Caco-2 (cell line): ENCODE data around the gene SPATS2L. TPM values are rescaled to one million over a fixed set of nuclear protein-coding genes. Genes with fewer than 3 reads are reported as not detected.

Experiments used
- BruUV-seq: library from RNA; stranded (reverse); fragments of 400-500 nt; replicated peaks from 2 replicates; lab custom pipeline; 2021; lab: Mats Ljungman, UMichigan
- CTCF ChIA-PET: fragments of 300-600 bp; sonication (Branson Sonifier 250); formaldehyde crosslinking; loops from one replicate; lab custom pipeline; 2022; ENCODE audit warnings: antibody characterized with exemption; lab: Charles Lee
- POLR2A ChIA-PET: fragments of 300-600 bp; sonication (Branson Sonifier 250); formaldehyde crosslinking; loops from one replicate; lab custom pipeline; 2022; ENCODE audit warnings: antibody characterized with exemption; lab: Charles Lee
- DNase-seq, 2 experiments: peaks; one replicate each; pipeline versions ENCODE4 v3.0.0 to v3.0.0-alpha.2; 2020 to 2022
- H3K27me3 ChIP-seq: replicated peaks from 2 replicates; pipeline ENCODE4 v1.6.0; 2011; ENCODE audit warnings: low read length; ENCODE audit not compliant: control insufficient read depth, insufficient read depth
- H3K36me3 ChIP-seq: 2 replicates; pipeline ENCODE4 v1.5.1; 2011; ENCODE audit warnings: low read length; ENCODE audit not compliant: control insufficient read depth, insufficient read depth
- H3K4me1 ChIP-seq: fragments of 250-450 bp; sonication (Bioruptor Pico); 2 replicates; pipeline ENCODE4 v1.5.1; 2020; ENCODE audit warnings: mild to moderate bottlenecking
- H3K4me3 ChIP-seq: 2 replicates; pipeline ENCODE4 v1.5.1; 2011; ENCODE audit warnings: low read depth, mild to moderate bottlenecking, control low read depth, low read length
- H3K9me3 ChIP-seq: fragments of 250-450 bp; sonication (Bioruptor Pico); 2 replicates; pipeline ENCODE4 v1.5.1; 2020; ENCODE audit warnings: mild to moderate bottlenecking, moderate library complexity
- H3K27ac Mint-ChIP-seq: one replicate; pipeline ENCODE4 v1.8.0; 2022; ENCODE audit warnings: mixed read lengths; ENCODE audit not compliant: unreplicated experiment
- H3K27me3 Mint-ChIP-seq: one replicate; pipeline ENCODE4 v1.8.0; 2022; ENCODE audit warnings: mixed read lengths; ENCODE audit not compliant: insufficient read depth, unreplicated experiment
- H3K36me3 Mint-ChIP-seq: one replicate; pipeline ENCODE4 v1.8.0; 2022; ENCODE audit warnings: mild to moderate bottlenecking, mixed read lengths; ENCODE audit not compliant: insufficient read depth, unreplicated experiment
- H3K4me1 Mint-ChIP-seq: one replicate; pipeline ENCODE4 v1.8.0; 2022; ENCODE audit warnings: low read depth, mixed read lengths; ENCODE audit not compliant: unreplicated experiment
- H3K4me3 Mint-ChIP-seq: one replicate; pipeline ENCODE4 v1.8.0; 2022; ENCODE audit warnings: mild to moderate bottlenecking, moderate library complexity, mixed read lengths; ENCODE audit not compliant: unreplicated experiment
- H3K9me3 Mint-ChIP-seq: one replicate; pipeline ENCODE4 v1.8.0; 2022; ENCODE audit warnings: mixed read lengths; ENCODE audit not compliant: unreplicated experiment
- intact Hi-C: fragments of 100-400 bp; cut with micrococcal nuclease; formaldehyde crosslinking; loops from one replicate; pipeline ENCODE4 v1.10.0; 2022; ENCODE audit not compliant: unreplicated experiment
- total RNA-seq: library from RNA; stranded (reverse); gene quantifications from 2 replicates; pipeline ENCODE4 v1.2.3, GENCODE V29; 2022
- TF ChIP-seq, protein P1 (sequence below), 2 experiments: fragments of 200-600 bp in 1 of 2; IDR thresholded peaks; 1 replicate in 1 of 2; 2 replicates in 1 of 2; pipeline versions ENCODE4 v1.5.1 to v1.8.0; 2011 to 2022; ENCODE audit warnings: antibody characterized with exemption in 1 of 2, control low read depth in 1 of 2, inconsistent platforms in 1 of 2, low read depth in 1 of 2, low read length in 1 of 2, mild to moderate bottlenecking in 1 of 2, moderate library complexity in 1 of 2; ENCODE audit not compliant: insufficient read depth in 1 of 2, severe bottlenecking in 1 of 2, unreplicated experiment in 1 of 2

Gene SPATS2L
- total RNA-seq, 1 experiment from 2014 or later: 196 TPM

DNA sequence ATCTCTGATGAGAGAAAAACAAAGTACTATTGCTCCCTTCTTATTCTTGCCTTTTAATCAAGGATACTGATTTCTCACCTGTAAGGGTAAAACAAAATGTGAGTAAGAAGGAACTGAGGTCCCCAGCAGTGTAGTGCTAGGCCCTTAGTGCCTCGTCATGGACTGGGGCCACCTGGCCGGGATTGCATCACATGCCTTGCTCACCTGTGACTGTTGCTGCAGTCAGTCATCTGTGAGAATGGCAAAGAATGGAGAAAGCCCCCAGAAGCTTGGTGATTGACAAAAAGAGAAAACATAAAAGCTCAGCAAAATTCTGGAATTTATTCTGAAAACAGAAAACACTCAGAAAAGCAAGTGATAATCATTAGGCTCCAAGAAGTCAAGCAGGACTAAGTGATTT, 63.4 kb downstream of the SPATS2L start:
- H3K27me3 ChIP-seq: no peaks in the 10 kb centered on the region
- ChIA-PET CTCF (no interaction called here), POLR2A (no interaction called here)
- TF ChIP-seq, protein P1, sequence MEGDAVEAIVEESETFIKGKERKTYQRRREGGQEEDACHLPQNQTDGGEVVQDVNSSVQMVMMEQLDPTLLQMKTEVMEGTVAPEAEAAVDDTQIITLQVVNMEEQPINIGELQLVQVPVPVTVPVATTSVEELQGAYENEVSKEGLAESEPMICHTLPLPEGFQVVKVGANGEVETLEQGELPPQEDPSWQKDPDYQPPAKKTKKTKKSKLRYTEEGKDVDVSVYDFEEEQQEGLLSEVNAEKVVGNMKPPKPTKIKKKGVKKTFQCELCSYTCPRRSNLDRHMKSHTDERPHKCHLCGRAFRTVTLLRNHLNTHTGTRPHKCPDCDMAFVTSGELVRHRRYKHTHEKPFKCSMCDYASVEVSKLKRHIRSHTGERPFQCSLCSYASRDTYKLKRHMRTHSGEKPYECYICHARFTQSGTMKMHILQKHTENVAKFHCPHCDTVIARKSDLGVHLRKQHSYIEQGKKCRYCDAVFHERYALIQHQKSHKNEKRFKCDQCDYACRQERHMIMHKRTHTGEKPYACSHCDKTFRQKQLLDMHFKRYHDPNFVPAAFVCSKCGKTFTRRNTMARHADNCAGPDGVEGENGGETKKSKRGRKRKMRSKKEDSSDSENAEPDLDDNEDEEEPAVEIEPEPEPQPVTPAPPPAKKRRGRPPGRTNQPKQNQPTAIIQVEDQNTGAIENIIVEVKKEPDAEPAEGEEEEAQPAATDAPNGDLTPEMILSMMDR (IDR thresholded peaks at IDR 0.05; ENCODE audit: insufficient read depth in 1 of 2, low read depth in 1 of 2, low read length in 1 of 2, severe bottlenecking in 1 of 2, unreplicated experiment in 1 of 2): no peak
- H3K36me3 ChIP-seq: no peaks in the 10 kb centered on the region
- no TSS peak for BruUV-seq
- H3K27me3 Mint-ChIP-seq: no peaks in the 10 kb centered on the region
- H3K4me1 ChIP-seq: peaks cover 51% of the 10 kb centered on the region
- intact Hi-C loops: no loop called here
- H3K4me3 Mint-ChIP-seq: no peak overlapping the region
- no peak overlapping the region for H3K27ac Mint-ChIP-seq
- H3K9me3 Mint-ChIP-seq: no peaks in the 10 kb centered on the region
- H3K4me3 ChIP-seq: no peak overlapping the region
- no peaks in the 10 kb centered on the region for H3K9me3 ChIP-seq
- peaks cover 64% of the 10 kb centered on the region for H3K36me3 Mint-ChIP-seq
- H3K4me1 Mint-ChIP-seq: peaks cover 49% of the 10 kb centered on the region
- no peak for DNase-seq

DNA sequence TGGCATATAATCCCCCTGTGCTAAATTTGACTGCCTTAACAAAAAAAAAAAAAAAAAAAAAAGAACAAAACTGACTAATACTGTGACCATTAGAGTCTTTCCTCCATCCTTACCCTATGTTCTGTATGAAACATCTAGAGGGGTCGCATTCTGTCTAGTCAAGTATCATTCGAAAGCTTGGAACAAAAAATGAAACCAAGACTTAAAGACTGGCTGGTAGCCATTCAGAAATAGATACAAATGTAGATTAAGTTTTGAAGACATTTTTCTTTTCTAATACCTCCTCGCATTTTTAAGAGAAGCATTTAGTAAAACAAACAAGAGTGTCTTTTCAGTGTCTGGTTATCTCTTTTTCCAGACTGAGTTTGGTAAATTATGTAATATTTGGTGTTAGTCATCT, 66.7 kb downstream of the SPATS2L start:
- peaks cover 63% of the 10 kb centered on the region for H3K4me1 Mint-ChIP-seq
- Histone ChIP-seq H3K27me3 (no peaks in the 10 kb centered on the region), H3K4me3 (no peak overlapping the region), H3K9me3 (no peaks in the 10 kb centered on the region), H3K4me1 (peaks cover 64% of the 10 kb centered on the region), H3K36me3 (no peaks in the 10 kb centered on the region)
- no peak overlapping the region for H3K27ac Mint-ChIP-seq
- no peak for DNase-seq
- intact Hi-C loops: no loop called here
- no peaks in the 10 kb centered on the region for H3K9me3 Mint-ChIP-seq
- no TSS peak for BruUV-seq
- H3K27me3 Mint-ChIP-seq: no peaks in the 10 kb centered on the region
- POLR2A ChIA-PET: no interaction called here
- H3K36me3 Mint-ChIP-seq: peaks cover 68% of the 10 kb centered on the region
- CTCF ChIA-PET: no interaction called here
- TF ChIP-seq, protein P1 (IDR thresholded peaks at IDR 0.05; ENCODE audit: insufficient read depth in 1 of 2, low read depth in 1 of 2, low read length in 1 of 2, severe bottlenecking in 1 of 2, unreplicated experiment in 1 of 2): no peak
- no peak overlapping the region for H3K4me3 Mint-ChIP-seq

- peak overlapping the region; percentile 90 for H3K27ac Mint-ChIP-seq
- Histone ChIP-seq H3K4me3 (no peak overlapping the region), H3K36me3 (no peaks in the 10 kb centered on the region), H3K9me3 (no peaks in the 10 kb centered on the region), H3K27me3 (no peaks in the 10 kb centered on the region), H3K4me1 (peaks cover 71% of the 10 kb centered on the region)
- ChIA-PET CTCF (no interaction called here), POLR2A (no interaction called here)
- peaks cover 64% of the 10 kb centered on the region for H3K4me1 Mint-ChIP-seq
- TF ChIP-seq, protein P1 (IDR thresholded peaks at IDR 0.05; ENCODE audit: insufficient read depth in 1 of 2, low read depth in 1 of 2, low read length in 1 of 2, severe bottlenecking in 1 of 2, unreplicated experiment in 1 of 2): no peak
- H3K27me3 Mint-ChIP-seq: no peaks in the 10 kb centered on the region
- intact Hi-C loops: no loop called here
- H3K36me3 Mint-ChIP-seq: peaks cover 68% of the 10 kb centered on the region
- BruUV-seq: no TSS peak
- H3K4me3 Mint-ChIP-seq: no peak overlapping the region
- H3K9me3 Mint-ChIP-seq: no peaks in the 10 kb centered on the region
- DNase-seq: no peak
These were observed 67.5 kb downstream of the SPATS2L start for GRCh38 chr2:200373973-200374416.
